HG03575 (cell line): ENCODE results near the gene HERC3.

Experiments
- ATAC-seq: cut with Tn5 transposase; IDR thresholded peaks from one replicate; pipeline ENCODE4 v1.9.1; 2021; ENCODE audit not compliant: unreplicated experiment, insufficient number of reproducible peaks, low FRiP score; ENCODE audit errors: extremely low read depth

The HERC3 gene

DNA sequence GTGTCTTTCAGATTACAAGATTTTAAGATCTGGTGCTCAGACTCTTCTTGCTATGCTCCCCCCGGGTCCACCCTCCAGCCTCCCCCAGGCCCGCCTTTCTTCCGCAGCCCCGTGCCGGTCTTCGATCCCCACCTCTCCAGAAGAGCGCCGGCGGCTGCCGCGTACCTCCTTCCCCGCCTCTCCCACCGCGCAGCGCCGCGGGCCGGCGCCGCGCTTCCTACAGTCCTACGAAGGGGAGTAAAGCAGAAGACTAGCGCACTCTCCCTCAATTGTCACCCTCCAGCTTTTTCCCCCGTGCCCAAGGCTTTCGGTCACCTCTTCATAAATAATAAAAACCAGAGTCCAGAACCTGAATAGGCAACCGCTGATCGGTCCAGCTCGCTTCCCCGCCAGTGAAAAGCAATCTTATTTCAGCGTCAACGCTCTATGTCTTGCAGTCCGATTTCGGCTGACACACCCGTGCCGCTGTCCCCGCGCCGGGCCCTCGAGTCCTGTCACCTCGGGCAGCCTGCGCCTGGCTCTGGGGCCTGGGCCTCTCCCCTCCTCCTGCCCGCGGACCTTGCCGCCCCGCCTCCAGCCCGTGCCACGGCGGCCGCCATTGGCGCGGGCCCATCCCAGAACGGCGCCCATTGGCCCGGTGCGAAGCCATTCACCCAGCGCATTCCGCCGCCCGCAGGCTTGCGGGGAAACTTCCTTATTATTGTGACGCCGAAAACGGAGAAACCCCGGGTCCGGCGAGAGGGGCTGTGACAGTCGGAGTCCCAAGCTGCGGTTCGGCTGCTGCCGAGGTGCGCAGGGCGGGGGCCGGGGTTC lies at the start of gene HERC3:
TSS of gene HERC3 (plus strand) at position 694 of the 813 bp plus-strand sequence. CDS start 13,344 bp downstream, outside the sequence.
- ATAC-seq = peak; percentile 75

DNA sequence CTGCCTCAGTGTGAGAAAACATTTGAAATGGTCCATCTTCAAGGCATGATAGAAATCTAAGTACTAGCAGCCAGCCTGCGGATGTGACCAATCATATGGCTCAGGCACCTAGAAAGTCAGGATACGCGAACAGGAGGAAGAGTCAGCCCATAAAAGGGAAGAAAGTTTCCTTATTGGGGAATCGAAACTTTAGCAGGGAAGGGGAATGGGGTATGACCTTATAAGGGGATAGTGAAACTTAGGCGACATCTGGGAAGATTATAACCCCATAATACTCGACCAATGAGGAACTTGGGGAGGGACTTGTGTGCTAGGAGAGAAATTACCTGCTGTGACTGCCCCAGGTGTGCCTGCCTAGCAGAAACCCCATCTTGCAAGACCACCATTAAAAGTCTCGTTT lies 42.5 kb upstream of the HERC3 start:
- ATAC-seq = no peak

DNA sequence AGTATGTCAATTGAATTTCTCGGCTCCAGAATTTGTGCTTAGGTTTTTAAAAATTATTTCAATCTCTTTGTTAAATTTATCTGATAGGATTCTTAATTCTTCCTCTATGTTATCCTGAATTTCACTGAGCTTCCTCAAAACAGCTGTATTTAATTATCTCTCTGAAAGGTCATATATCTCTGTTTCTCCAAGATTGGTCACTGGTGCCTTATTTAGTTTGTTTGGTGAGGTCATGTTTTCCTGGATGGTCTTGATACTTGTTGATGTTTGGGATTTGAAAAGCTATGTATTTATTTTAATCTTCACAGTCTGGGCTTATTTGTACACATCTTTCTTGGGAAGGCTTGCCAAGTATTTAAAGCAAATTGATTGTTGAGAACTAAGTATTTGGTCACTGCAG lies 24.7 kb upstream of the HERC3 start:
- no peak for ATAC-seq

DNA sequence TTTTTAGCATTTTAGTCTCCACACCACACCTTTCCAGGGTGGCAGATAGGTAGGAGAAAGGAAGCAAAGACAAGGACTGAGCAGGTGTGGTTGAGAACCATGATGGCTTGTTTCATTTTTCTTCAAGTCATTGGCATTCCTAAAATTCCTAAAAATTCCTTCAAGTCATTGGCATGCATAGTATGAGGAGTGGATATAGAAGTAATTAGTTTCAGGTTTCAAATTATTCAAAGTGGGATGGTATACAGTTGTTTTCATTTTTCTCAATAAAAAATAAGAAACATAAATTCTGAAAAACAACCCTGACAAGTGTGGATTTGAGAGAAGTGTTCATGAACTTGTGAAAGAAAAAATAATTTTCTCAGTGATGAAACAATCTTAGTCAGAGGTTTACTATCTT lies 22.3 kb upstream of the HERC3 start:
- no peak for ATAC-seq

DNA sequence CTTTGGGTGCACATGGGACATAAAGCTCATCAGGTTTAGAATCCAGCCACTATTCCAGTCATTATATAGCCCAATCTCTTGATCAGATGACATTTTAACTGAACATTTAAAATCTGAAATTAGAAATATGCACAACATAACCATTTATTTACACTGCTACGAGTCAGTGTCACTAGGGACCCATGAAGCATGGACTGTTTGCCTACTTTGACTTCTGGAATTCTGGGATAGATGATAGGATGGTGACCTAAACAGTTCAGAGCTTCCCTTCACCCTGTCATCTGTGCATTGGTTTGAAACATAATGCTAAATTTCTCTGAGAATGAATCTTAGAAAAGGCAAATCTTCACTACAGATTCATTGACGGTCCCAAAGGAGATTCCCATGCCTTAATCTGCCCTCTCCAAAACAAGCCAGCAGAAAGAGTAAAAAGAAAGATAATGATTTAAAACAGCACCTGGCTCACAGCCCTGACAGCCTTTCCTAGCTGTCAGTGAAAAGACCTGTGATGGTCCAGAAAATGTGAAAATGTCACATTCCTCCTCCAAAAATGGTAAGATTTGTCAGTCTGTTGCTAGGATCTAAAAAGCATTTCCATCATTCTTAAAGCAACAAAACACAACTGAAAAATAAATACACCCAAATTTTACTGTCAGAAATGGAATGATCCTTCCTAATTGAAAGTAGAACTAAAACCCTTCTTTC lies 18.9 kb upstream of the HERC3 start:
- no peak for ATAC-seq

DNA sequence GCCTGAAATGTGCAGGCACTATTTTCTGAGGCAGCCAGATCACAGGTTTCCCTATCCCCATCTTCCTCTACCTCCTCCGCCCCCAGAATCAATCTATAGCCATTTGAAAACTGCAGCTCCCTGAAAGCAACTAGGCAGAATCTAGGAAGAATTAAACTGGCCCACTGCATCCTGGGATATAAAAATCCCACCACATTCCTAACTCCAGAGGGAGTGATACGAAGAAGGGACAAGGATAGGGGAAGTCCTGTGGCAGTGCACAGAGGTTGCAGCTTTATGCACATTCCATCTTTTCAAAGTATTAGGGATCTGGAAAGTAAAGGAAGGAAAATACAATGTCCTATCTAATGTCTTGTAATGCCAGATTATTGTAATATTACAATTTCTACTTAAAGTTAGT lies 18.3 kb upstream of the HERC3 start:
- ATAC-seq = no peak

DNA sequence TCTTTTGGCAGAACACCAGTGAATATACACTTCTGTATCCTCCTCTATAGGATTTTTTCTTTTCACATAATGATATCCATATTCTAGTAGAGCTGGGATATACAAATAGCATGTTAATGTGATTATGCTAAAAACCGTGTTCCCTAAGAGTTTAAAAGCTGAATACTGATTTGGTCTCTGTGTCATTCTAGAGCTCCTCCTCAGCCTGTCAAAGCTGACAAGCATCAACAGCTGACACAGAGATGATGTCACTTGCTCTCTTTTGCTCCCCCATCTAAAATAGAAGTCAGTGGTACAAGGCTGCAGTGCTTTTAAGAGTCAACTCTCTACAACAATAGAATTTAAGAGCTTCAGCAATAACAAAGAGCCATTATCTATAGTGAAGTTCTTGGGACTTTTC lies 17.1 kb upstream of the HERC3 start:
- ATAC-seq = no peak

DNA sequence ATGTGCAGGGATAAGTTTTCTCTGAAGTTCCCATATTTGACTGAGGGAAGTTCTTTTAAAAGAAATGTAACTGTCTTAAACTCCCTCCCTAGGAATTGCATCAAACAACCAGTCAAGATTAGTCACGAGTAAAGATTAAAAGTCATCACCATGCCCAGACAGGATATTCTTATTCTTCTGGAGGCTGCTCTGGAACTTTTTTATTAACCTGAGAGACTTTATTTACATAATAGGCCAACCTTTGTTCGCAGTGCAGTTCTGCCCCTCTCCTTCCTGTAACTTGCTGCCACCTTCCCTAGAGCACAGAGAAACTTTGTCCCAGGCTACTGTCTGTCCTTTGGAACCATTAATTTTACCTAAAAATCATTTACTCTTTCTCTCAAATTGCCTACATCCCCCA lies 9.8 kb upstream of the HERC3 start:
- ATAC-seq = no peak

DNA sequence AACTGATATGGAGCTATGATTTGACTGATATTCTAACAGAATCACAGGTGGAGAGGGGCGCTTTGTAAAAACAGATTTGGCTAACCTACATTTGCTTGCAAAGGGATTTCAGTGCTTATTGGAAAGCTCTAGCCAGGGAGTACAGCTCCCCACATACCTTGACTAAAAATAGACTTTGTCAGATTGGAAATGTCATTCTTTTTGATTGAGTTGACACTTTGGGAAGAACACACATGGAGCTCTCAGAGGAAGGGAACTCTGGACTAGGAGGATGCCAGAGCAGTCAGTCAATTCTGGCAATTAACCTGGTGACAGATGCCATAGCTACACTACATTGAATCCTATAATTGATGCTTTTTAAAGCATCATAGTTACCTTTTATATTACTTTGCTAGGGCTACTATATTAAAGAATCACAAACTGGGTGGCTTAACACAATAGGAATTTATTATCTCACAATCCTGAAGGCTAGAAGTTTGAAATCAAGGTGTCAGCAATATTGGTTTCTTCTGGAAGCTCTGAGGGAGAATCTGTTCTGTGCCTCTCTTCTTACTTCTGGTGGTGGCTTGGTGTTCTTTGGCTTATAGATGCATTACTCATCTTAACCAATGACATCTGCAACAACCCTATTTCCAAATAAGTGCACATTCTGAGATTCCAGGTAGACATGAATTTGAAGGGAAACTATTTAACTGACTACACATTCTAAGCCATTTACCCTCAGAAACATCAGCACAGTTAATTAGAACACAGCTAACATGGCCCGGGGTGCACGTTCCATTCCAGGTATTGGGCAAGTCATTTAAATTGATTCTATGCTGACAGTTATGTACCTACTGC lies 8.4 kb upstream of the HERC3 start:
- ATAC-seq = no peak

DNA sequence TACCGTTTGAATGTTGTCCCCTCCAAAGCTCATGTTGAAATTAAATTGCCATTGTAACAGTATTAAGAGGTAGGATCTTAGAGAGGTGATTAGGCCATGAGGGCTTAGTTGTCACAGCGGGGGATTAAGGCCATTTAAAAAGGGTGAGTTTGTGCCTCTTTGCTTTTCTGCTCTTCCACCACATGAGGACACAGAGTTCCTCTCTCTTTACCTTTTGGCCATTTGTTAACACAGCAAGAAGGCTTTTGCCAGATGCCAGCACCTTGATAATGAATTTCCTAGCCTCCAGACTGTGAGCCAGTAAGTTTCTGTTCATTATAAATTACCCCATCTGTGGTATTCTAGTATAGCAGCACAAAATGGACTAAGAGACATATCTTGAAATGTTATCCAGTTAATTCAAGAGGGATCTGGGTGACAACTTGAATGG lies 7.8 kb upstream of the HERC3 start:
- no peak for ATAC-seq

DNA sequence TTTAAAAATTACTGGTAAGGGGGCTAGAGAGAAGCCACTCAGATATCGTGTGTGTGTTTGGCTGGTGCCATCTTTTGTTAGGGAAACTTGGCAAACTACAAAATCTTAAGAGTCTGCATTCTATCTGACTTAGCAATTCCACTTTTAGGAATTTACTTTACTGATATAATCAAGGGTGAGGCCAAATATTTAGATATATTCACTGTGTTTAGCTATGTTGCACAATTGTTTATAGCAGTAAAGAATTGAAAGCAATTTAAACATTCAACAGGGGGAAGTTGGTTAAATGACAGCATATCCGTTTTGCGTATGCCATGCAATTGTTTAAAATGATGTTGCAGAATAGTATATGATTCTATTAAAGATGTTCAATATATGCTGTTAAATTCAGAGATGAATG lies 6.4 kb upstream of the HERC3 start:
- ATAC-seq = no peak

DNA sequence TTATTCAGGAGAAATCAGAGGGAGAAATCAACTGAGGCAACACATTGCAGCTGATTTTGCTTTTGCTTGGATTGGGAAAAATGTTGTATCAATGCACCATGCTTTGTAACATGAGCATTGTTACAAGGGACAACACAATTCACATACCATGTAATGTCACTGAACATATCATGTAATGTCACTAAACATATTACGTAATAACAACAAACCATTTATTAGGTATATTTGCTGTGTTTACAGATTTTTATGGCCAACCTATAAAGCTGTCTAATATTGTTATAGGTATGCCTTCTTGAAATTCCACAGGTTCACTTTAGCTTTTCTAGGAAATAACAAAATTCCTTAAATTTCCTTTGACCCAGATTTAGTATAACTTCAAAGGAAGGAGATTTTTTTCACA lies 5.0 kb upstream of the HERC3 start:
- no peak for ATAC-seq

DNA sequence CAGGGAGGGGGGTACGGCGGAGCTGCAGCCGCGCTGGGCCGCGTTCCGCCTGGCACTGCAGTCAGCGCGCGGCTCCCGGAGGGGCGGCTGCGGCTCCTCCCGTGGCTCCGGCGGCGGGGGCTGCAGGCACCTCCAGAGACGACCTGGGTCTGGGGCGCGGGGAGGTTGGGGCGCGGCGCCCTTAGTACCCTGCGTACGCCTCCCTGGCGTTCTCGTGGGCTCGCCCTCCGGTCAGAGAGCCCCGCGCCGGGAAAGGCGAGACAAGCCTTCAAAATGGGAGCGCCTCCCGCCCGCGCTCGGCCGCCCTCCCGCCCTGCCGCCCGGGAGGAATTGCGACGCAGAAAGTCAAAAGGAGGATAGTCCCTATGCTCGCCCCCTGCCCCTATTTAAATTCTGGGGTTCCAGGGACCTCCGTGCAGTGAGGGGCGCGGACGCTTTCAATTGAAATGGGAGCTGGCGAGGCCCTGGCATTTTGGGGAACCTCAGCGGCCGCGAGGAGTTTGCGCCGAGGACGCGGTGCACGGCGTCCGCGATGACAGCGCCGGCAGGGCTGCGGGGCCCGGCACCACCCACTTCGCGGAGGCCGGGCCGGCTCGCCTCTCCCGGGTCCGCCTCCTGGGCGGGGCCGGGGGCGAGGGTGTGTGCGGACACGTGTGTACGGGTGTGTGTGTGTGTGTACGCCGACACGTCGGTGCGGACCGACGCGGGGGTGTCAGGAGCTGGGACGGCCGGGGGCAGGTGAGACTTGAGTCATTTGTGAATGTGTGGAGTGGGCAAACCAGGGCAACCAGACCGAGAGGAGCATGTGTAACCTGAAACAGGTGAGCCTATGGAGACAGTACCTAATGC lies 544 bp downstream of the HERC3 start:
- ATAC-seq = peak; percentile 13

DNA sequence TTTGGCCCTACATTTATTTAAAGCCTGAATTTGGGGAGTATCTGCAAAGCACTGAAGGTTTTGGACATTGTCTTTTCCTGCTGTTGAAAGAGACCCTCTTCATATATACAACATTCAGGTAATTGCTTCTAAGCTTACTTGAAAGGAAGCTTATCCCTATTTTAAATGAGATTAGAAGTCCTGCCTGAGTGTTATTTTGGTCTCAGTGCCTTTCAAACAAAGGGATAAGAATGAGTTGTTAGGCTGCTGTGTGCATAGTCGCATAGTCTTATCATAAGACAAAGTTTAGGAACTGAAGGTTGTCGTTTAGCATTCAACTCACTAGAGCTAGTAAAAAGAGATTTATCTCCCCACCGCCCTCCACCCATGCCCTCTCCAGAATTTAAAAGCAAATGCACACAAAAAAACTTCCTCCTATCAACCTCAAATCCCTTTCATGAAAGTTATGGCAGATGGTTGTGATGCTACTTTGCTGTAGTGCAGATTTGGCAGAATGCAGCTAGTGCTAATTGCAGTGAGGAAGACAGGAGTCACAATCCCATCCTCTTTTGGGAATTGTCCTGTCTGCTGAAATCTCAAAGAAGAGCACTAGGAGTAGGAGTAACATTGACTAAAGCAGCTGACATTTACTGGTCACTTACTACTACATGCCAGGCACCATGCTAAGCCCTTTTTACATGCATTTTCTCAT lies 5.8 kb downstream of the HERC3 start:
- ATAC-seq = no peak

DNA sequence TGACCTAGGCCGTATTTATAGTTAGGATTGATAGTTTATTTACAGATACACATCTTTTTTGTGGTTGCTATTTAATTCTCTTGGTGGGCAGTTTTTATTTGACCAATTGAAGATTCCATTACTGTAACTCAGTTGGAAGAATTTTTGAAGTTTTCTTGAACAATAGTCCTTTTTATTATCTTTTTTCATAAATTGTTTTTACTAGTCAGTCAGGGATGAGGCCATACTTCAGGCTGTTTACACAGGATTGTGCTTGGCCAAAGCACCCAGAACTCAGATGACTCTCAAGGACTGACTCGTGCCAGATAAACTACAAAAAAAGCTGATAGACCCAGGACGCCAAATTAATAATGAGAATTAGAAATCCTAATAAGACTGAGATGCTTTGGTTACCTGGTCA lies 7.0 kb downstream of the HERC3 start:
- ATAC-seq = no peak

DNA sequence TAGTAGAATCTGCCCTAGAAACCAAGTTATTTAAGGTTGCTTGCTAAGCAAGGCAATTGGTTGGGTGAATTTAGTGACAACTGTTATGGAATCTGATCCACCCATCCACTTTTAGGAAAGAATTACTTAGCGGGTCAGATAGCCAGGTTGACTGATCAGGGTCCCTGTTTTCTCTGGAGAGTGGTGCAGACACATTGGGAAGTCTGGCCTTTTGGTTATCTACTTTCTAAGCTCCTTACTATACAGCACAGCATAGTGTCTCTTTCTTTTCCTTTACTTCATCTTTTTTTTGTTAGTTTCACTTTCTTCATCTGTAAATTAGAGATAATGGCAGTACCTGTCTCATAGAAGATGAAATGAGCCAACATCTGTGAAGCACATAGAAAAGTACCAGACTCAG lies 7.4 kb downstream of the HERC3 start:
- ATAC-seq = no peak

DNA sequence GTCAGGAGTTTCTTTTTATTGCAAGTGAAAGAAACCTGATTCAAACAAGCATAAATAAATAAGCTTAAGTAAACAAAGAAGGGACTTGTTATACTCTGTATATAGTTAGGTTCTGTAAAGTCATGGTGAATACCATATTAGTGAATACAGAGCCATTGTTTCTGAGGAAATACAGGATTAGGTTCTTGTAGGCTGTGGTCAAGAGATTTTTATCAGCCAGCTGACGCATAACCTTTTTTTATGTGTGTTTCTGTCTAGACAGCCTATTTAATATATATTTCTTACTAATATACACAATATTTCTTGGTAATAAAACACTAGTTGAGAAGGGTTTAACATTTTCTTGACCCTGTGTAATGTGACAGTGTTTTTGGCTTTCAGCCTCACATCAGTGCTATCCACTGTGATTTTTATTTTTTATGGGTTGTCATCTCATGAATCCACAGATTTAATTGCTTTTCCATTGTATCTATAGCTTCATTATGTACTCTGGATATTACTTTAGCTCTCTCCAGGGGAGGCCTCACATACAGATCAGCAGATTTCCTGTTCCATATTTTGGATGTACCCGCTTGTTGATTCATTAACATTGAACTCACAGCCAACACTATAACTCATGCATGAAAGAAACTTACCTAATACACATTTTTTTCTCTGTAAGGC lies 8.0 kb downstream of the HERC3 start:
- ATAC-seq = no peak
